H9 (cell line): ENCODE measurements around the gene KRTAP12-4. TPM values are rescaled to one million over a fixed set of nuclear protein-coding genes. Genes with fewer than 3 reads are reported as not detected.

Experiments used
- DNase-seq: peaks from one replicate; pipeline ENCODE4 v3.0.0-alpha.2; 2017
- H2AFZ ChIP-seq: one replicate; pipeline ENCODE4 v1.6.1; 2013; ENCODE audit warnings: mild to moderate bottlenecking, low read length, control low read depth, moderate library complexity
- H2AK5ac ChIP-seq: 2 replicates; pipeline ENCODE4 v1.6.1; 2013; ENCODE audit warnings: low read length, control low read depth, mixed read lengths; ENCODE audit not compliant: insufficient read length
- H2BK120ac ChIP-seq: one replicate; pipeline ENCODE4 v1.6.1; 2013; ENCODE audit warnings: low read depth, mild to moderate bottlenecking, low read length, control low read depth, inconsistent platforms; ENCODE audit not compliant: poor library complexity, severe bottlenecking
- H2BK12ac ChIP-seq: 2 replicates; pipeline ENCODE4 v1.6.1; 2013; ENCODE audit warnings: low read length, control low read depth, mixed read lengths, low read depth; ENCODE audit not compliant: insufficient read length
- H2BK15ac ChIP-seq: 2 replicates; pipeline ENCODE4 v1.6.1; 2013; ENCODE audit warnings: low read depth, low read length, control low read depth
- H2BK20ac ChIP-seq: one replicate; pipeline ENCODE4 v1.6.1; 2013; ENCODE audit warnings: low read depth, mild to moderate bottlenecking, low read length, control low read depth, inconsistent platforms; ENCODE audit not compliant: poor library complexity, severe bottlenecking
- H2BK5ac ChIP-seq: 2 replicates; pipeline ENCODE4 v1.6.1; 2013; ENCODE audit warnings: low read length, control low read depth, mixed read lengths; ENCODE audit not compliant: insufficient read length
- H3K14ac ChIP-seq: 2 replicates; pipeline ENCODE4 v1.6.1; 2013; ENCODE audit warnings: low read length, control low read depth; ENCODE audit not compliant: insufficient read depth
- H3K18ac ChIP-seq: 2 replicates; pipeline ENCODE4 v1.6.1; 2013; ENCODE audit warnings: low read depth, mild to moderate bottlenecking, mixed read lengths, low read length, control low read depth; ENCODE audit not compliant: insufficient read length
- H3K23ac ChIP-seq: 2 replicates; pipeline ENCODE4 v1.6.1; 2013; ENCODE audit warnings: low read length, control low read depth, mixed read lengths, low read depth; ENCODE audit not compliant: insufficient read length
- H3K23me2 ChIP-seq: 2 replicates; pipeline ENCODE4 v1.6.1; 2013; ENCODE audit warnings: low read depth, mild to moderate bottlenecking, mixed read lengths, low read length, control low read depth; ENCODE audit not compliant: insufficient read length, poor library complexity, severe bottlenecking
- H3K27ac ChIP-seq: 2 replicates; pipeline ENCODE4 v1.5.1; 2013; ENCODE audit warnings: low read length, control low read depth, mixed read lengths, low read depth; ENCODE audit not compliant: insufficient read length
- H3K27me3 ChIP-seq: 2 replicates; pipeline ENCODE4 v1.6.1; 2013; ENCODE audit warnings: low read length, control low read depth, inconsistent platforms; ENCODE audit not compliant: insufficient read depth
- H3K4ac ChIP-seq: 2 replicates; pipeline ENCODE4 v1.6.1; 2013; ENCODE audit warnings: low read depth, mild to moderate bottlenecking, control low read depth, inconsistent platforms, low read length, moderate library complexity
- H3K4me1 ChIP-seq: 2 replicates; pipeline ENCODE4 v1.6.1; 2013; ENCODE audit warnings: low read length, control low read depth, inconsistent platforms; ENCODE audit not compliant: insufficient read depth
- H3K4me2 ChIP-seq: 2 replicates; pipeline ENCODE4 v1.6.1; 2013; ENCODE audit warnings: low read length, control low read depth, mixed read lengths; ENCODE audit not compliant: insufficient read length, insufficient read depth
- H3K56ac ChIP-seq: 2 replicates; pipeline ENCODE4 v1.6.1; 2013; ENCODE audit warnings: low read depth, mild to moderate bottlenecking, mixed read lengths, low read length, control low read depth; ENCODE audit not compliant: insufficient read length
- H3K79me1 ChIP-seq: 2 replicates; pipeline ENCODE4 v1.6.1; 2013; ENCODE audit warnings: low read depth, mild to moderate bottlenecking, moderate library complexity, low read length, control low read depth, inconsistent platforms; ENCODE audit not compliant: insufficient read depth, poor library complexity, severe bottlenecking
- H3K79me2 ChIP-seq: 2 replicates; pipeline ENCODE4 v1.6.1; 2013; ENCODE audit warnings: low read length, control low read depth, inconsistent platforms; ENCODE audit not compliant: insufficient read depth
- H3K9ac ChIP-seq: 2 replicates; pipeline ENCODE4 v1.6.1; 2013; ENCODE audit warnings: low read length, control low read depth, mixed read lengths; ENCODE audit not compliant: insufficient read length; ENCODE audit errors: extremely low read depth
- H3K9me3 ChIP-seq: one replicate; pipeline ENCODE4 v1.6.1; 2013; ENCODE audit warnings: low read depth, low read length, inconsistent platforms; ENCODE audit not compliant: control insufficient read depth
- H3T11ph ChIP-seq: one replicate; pipeline ENCODE4 v1.6.1; 2013; ENCODE audit warnings: mild to moderate bottlenecking, low read length, control low read depth, inconsistent platforms
- H4K20me1 ChIP-seq: one replicate; pipeline ENCODE4 v1.6.1; 2013; ENCODE audit not compliant: control insufficient read depth, insufficient read length, insufficient read depth
- H4K5ac ChIP-seq: 2 replicates; pipeline ENCODE4 v1.6.1; 2013; ENCODE audit warnings: low read depth, mild to moderate bottlenecking, mixed read lengths, low read length, control low read depth; ENCODE audit not compliant: insufficient read length
- H4K8ac ChIP-seq: replicated peaks from 2 replicates; pipeline ENCODE4 v1.6.1; 2013; ENCODE audit warnings: low read length, control low read depth, mixed read lengths, low read depth; ENCODE audit not compliant: insufficient read length
- H4K91ac ChIP-seq: 2 replicates; pipeline ENCODE4 v1.6.1; 2013; ENCODE audit warnings: low read depth, mild to moderate bottlenecking, moderate library complexity, mixed read lengths, low read length, control low read depth; ENCODE audit not compliant: insufficient read length
- H3K27ac Mint-ChIP-seq, 3 experiments: 2 replicates in 2 of 3; 3 replicates in 1 of 3; pipeline ENCODE4 v1.8.0; 2020 to 2021; ENCODE audit warnings: mixed read lengths in 3 of 3, mild to moderate bottlenecking in 1 of 3, moderate library complexity in 1 of 3
- H3K27me3 Mint-ChIP-seq: 2 replicates; pipeline ENCODE4 v1.8.0; 2021; ENCODE audit warnings: low read depth, mild to moderate bottlenecking, moderate library complexity, mixed read lengths
- H3K36me3 Mint-ChIP-seq, 3 experiments: 2 replicates in 2 of 3; 3 replicates in 1 of 3; pipeline ENCODE4 v1.8.0; 2020 to 2021; ENCODE audit warnings: low read depth in 3 of 3, mixed read lengths in 3 of 3; ENCODE audit not compliant: insufficient read depth in 1 of 3
- H3K4me1 Mint-ChIP-seq, 2 experiments: 2 replicates each; pipeline ENCODE4 v1.8.0; 2020; ENCODE audit warnings: mixed read lengths in 2 of 2
- H3K4me3 Mint-ChIP-seq, 2 experiments: 2 replicates in 1 of 2; 3 replicates in 1 of 2; pipeline ENCODE4 v1.8.0; 2020 to 2021; ENCODE audit warnings: mild to moderate bottlenecking in 2 of 2, mixed read lengths in 2 of 2, moderate library complexity in 1 of 2
- H3K9me3 Mint-ChIP-seq, 2 experiments: 2 replicates in 1 of 2; 3 replicates in 1 of 2; pipeline ENCODE4 v1.8.0; 2020; ENCODE audit warnings: mild to moderate bottlenecking in 2 of 2, mixed read lengths in 2 of 2, moderate library complexity in 1 of 2
- WGBS: extraction: QIAGEN DNeasy Blood & Tissue Kit; methylation state at CpG from one replicate; pipeline ENCODE4 v1.1.7; 2013; ENCODE audit warnings: missing lambda C conversion rate, low lambda C conversion rate, mixed read lengths; ENCODE audit not compliant: insufficient read length; ENCODE audit errors: extremely low coverage; 5-methylcytosine and 5-hydroxymethylcytosine counted together
- total RNA-seq: library from RNA; stranded (reverse); gene quantifications from 2 replicates; pipeline ENCODE4 v1.2.1, GENCODE V29; 2021
- TF ChIP-seq, protein P1 (sequence below): fragments of 200-600 bp; sonication (generic); conservative IDR thresholded peaks from 3 replicates; pipeline ENCODE4 v1.8.0; 2021; ENCODE audit warnings: antibody characterized with exemption, mild to moderate bottlenecking

Gene KRTAP12-4
- total RNA-seq, 1 experiment from 2014 or later = not detected

DNA sequence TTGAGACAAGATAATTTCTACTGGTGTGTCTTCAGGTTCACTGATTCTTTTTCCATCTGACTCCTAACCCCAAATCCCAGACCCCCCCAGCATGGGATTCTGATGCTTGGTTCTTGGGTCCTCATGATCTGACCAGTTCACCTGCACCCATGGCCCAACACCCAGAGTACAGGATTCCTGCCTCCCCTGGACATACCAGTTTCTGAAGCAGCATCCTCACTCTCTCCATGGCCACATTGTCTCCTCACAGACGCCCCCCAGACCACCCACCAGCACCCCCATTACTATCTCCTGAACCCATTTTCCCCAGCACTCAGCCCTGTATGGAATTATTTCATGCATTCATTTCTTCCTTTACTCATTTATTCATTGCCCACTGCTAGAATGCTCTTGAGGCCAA, 2.4 kb upstream of the KRTAP12-4 start:
- Histone ChIP-seq H3K23ac (no peak overlapping the region), H2BK120ac (no peak overlapping the region)

More for the DNA sequence above, 2.4 kb upstream of the KRTAP12-4 start:
- no peak overlapping the region for H3K18ac ChIP-seq
- no peak overlapping the region for H4K5ac ChIP-seq
- H3K27me3 ChIP-seq = no peaks in the 10 kb centered on the region
- H2BK12ac ChIP-seq = no peak overlapping the region
- H3K14ac ChIP-seq = no peak overlapping the region
- H3K56ac ChIP-seq = no peak overlapping the region
- Mint-ChIP-seq H3K27ac (no peak overlapping the region), H3K4me3 (no peak overlapping the region; a peak in 1 of 5 replicates), H3K27me3 (peaks cover 22% of the 10 kb centered on the region), H3K36me3 (peaks cover 2 to 15% (median 8%) of the 10 kb centered on the region in 3 experiments; a peak in 6 of 7 replicates), H3K4me1 (peaks cover 31 to 41% of the 10 kb centered on the region in 2 experiments), H3K9me3 (peaks cover 14 to 15% of the 10 kb centered on the region in 2 experiments; a peak in 4 of 5 replicates)
- H2BK15ac ChIP-seq = no peak overlapping the region
- no peak overlapping the region for H3K27ac ChIP-seq
- H2AK5ac ChIP-seq = no peak overlapping the region
- H3K9me3 ChIP-seq = no peaks in the 10 kb centered on the region
- H4K91ac ChIP-seq = no peak overlapping the region
- H3T11ph ChIP-seq = no peak overlapping the region
- H3K4me2 ChIP-seq = no peak overlapping the region
- no peak overlapping the region for H3K4ac ChIP-seq
- no peak overlapping the region for H2AFZ ChIP-seq
- H4K20me1 ChIP-seq = no peaks in the 10 kb centered on the region
- no peaks in the 10 kb centered on the region for H3K79me2 ChIP-seq
- H3K23me2 ChIP-seq = no peaks in the 10 kb centered on the region
- H3K4me1 ChIP-seq = no peaks in the 10 kb centered on the region
- DNase-seq = no peak
- H3K9ac ChIP-seq = no peak overlapping the region
- H4K8ac ChIP-seq = no peak overlapping the region
- no peak overlapping the region for H2BK5ac ChIP-seq
- H2BK20ac ChIP-seq = no peak overlapping the region
- no peaks in the 10 kb centered on the region for H3K79me1 ChIP-seq
- no CpG with 5 or more reads among the region's 1 CpG for WGBS
- TF ChIP-seq, protein P1, sequence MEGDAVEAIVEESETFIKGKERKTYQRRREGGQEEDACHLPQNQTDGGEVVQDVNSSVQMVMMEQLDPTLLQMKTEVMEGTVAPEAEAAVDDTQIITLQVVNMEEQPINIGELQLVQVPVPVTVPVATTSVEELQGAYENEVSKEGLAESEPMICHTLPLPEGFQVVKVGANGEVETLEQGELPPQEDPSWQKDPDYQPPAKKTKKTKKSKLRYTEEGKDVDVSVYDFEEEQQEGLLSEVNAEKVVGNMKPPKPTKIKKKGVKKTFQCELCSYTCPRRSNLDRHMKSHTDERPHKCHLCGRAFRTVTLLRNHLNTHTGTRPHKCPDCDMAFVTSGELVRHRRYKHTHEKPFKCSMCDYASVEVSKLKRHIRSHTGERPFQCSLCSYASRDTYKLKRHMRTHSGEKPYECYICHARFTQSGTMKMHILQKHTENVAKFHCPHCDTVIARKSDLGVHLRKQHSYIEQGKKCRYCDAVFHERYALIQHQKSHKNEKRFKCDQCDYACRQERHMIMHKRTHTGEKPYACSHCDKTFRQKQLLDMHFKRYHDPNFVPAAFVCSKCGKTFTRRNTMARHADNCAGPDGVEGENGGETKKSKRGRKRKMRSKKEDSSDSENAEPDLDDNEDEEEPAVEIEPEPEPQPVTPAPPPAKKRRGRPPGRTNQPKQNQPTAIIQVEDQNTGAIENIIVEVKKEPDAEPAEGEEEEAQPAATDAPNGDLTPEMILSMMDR = no peak
